ENCODE data around the gene IL17C. TPM values are rescaled to one million over a fixed set of nuclear protein-coding genes. Genes with fewer than 3 reads are reported as not detected.

Gene IL17C
- polyA plus RNA-seq, 1 donor from 2014 or later, result not detected

DNA sequence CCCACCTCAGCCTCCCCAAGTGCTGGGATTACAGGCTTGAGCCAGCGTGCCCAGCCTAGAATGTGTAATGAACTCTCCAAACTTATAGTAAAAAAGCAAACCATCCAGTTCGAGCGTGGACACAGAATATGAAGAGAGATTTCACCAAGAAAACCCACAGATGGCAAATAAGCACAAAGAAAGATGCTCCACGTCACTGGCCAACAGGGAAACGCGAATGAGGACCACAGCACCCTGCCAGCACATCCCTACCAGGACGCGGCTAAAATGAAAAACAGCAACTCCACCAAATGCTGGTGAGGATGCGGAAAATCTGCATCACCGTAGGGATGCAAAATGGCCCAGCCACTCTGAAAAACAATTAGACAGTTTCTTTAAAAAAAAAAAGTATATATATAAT, 23.1 kb downstream of the IL17C start:
- no peaks in the 10 kb centered on the region for H4K20me1 ChIP-seq (ENCODE audit: insufficient read depth)
- H3K4me2 ChIP-seq (ENCODE audit: low read length), result peak overlapping the region; percentile 27

DNA sequence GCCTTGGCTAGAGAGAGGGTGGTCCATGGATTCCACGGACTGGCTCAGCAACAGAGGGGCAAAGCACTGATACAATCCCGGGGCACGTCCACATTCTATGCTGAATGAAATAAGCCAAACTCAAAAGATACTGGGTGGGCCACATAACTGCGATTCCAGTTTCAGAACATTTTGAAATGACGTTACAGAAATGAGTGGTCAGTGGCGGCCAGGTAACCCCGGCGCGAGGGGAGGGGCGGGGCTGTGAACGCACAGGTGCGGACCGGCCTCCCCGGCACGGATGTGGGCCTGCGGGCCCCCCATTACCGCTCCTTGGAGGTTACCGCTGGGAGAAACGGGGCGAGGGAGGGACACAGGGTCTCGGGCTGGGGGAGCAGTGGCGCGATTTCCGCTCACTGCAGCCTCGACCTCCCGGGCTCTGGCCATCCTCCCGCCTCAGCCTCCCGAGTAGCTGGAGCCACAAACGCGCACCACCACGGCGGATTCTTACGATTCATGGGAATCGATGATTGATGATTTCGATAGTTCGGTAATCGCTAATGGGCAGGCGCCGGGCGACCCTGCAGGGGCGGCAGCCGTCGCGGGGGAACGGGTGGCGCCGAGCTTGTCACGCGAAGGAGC, 24.0 kb downstream of the IL17C start:
- Histone ChIP-seq H3K36me3 (ENCODE audit: insufficient read depth, low read length) (no peaks in the 10 kb centered on the region), H3K9me2 (ENCODE audit: insufficient read depth, low read length) (no peaks in the 10 kb centered on the region), H3K4me2 (ENCODE audit: low read length) (peak overlapping the region; percentile 27), H3K9ac (ENCODE audit: low read length) (peak overlapping the region; percentile 97), H3K9me3 (ENCODE audit: low read length) (no peaks in the 10 kb centered on the region), H4K20me1 (ENCODE audit: insufficient read depth) (no peaks in the 10 kb centered on the region), H3K27ac (ENCODE audit: low read length) (peak overlapping the region; percentile 94), H3F3A (ENCODE audit: insufficient read depth, low read length, poor library complexity, severe bottlenecking) (no peaks in the 10 kb centered on the region), H3K4me3 (ENCODE audit: low read length) (peak overlapping the region; percentile 94), H3K79me2 (replicated peaks; ENCODE audit: insufficient read depth, low read length) (peaks cover 28% of the 10 kb centered on the region), H3K27me3 (ENCODE audit: insufficient read depth, low read depth, low read length) (no peaks in the 10 kb centered on the region), H2AFZ (ENCODE audit: low read depth, low read length) (no peak overlapping the region)
- TF ChIP-seq, protein P1, sequence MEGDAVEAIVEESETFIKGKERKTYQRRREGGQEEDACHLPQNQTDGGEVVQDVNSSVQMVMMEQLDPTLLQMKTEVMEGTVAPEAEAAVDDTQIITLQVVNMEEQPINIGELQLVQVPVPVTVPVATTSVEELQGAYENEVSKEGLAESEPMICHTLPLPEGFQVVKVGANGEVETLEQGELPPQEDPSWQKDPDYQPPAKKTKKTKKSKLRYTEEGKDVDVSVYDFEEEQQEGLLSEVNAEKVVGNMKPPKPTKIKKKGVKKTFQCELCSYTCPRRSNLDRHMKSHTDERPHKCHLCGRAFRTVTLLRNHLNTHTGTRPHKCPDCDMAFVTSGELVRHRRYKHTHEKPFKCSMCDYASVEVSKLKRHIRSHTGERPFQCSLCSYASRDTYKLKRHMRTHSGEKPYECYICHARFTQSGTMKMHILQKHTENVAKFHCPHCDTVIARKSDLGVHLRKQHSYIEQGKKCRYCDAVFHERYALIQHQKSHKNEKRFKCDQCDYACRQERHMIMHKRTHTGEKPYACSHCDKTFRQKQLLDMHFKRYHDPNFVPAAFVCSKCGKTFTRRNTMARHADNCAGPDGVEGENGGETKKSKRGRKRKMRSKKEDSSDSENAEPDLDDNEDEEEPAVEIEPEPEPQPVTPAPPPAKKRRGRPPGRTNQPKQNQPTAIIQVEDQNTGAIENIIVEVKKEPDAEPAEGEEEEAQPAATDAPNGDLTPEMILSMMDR (IDR thresholded peaks at IDR 0.05; ENCODE audit: poor library complexity, severe bottlenecking), result no peak
- TF ChIP-seq TAF1 (IDR thresholded peaks at IDR 0.05; ENCODE audit: low read depth) (no peak), POLR2AphosphoS5 (IDR thresholded peaks at IDR 0.05) (no peak), SMC3 (conservative IDR thresholded peaks at IDR 0.05; ENCODE audit: poor library complexity) (no peak), RAD21 (conservative IDR thresholded peaks at IDR 0.05) (no peak), MXI1 (conservative IDR thresholded peaks at IDR 0.05; ENCODE audit: poor library complexity, severe bottlenecking) (no peak), EZH2 (IDR thresholded peaks at IDR 0.05; ENCODE audit: borderline replicate concordance, insufficient read depth, low read length, poor library complexity, severe bottlenecking) (no peak)
- TF ChIP-seq, protein P2, sequence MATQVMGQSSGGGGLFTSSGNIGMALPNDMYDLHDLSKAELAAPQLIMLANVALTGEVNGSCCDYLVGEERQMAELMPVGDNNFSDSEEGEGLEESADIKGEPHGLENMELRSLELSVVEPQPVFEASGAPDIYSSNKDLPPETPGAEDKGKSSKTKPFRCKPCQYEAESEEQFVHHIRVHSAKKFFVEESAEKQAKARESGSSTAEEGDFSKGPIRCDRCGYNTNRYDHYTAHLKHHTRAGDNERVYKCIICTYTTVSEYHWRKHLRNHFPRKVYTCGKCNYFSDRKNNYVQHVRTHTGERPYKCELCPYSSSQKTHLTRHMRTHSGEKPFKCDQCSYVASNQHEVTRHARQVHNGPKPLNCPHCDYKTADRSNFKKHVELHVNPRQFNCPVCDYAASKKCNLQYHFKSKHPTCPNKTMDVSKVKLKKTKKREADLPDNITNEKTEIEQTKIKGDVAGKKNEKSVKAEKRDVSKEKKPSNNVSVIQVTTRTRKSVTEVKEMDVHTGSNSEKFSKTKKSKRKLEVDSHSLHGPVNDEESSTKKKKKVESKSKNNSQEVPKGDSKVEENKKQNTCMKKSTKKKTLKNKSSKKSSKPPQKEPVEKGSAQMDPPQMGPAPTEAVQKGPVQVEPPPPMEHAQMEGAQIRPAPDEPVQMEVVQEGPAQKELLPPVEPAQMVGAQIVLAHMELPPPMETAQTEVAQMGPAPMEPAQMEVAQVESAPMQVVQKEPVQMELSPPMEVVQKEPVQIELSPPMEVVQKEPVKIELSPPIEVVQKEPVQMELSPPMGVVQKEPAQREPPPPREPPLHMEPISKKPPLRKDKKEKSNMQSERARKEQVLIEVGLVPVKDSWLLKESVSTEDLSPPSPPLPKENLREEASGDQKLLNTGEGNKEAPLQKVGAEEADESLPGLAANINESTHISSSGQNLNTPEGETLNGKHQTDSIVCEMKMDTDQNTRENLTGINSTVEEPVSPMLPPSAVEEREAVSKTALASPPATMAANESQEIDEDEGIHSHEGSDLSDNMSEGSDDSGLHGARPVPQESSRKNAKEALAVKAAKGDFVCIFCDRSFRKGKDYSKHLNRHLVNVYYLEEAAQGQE (IDR thresholded peaks at IDR 0.05; ENCODE audit: borderline replicate concordance), result peak; percentile 12

More for the DNA sequence above, 23.1 kb downstream of the IL17C start:
- peak overlapping the region; percentile 94 for H3K4me3 ChIP-seq (ENCODE audit: low read length)
- no peaks in the 10 kb centered on the region for H3K27me3 ChIP-seq (ENCODE audit: insufficient read depth, low read depth, low read length)
- H3K9me3 ChIP-seq (ENCODE audit: low read length), result no peaks in the 10 kb centered on the region
- H3K79me2 ChIP-seq (replicated peaks; ENCODE audit: insufficient read depth, low read length), result peaks cover 28% of the 10 kb centered on the region
- no peaks in the 10 kb centered on the region for H3K36me3 ChIP-seq (ENCODE audit: insufficient read depth, low read length)
- TF ChIP-seq RAD21 (conservative IDR thresholded peaks at IDR 0.05) (no peak), MXI1 (conservative IDR thresholded peaks at IDR 0.05; ENCODE audit: poor library complexity, severe bottlenecking) (no peak), POLR2AphosphoS5 (IDR thresholded peaks at IDR 0.05) (no peak), EP300 (conservative IDR thresholded peaks at IDR 0.05; ENCODE audit: poor library complexity, severe bottlenecking) (no peak), SMC3 (conservative IDR thresholded peaks at IDR 0.05; ENCODE audit: poor library complexity) (no peak), EZH2 (IDR thresholded peaks at IDR 0.05; ENCODE audit: borderline replicate concordance, insufficient read depth, low read length, poor library complexity, severe bottlenecking) (no peak), TAF1 (IDR thresholded peaks at IDR 0.05; ENCODE audit: low read depth) (no peak)
- TF ChIP-seq, protein P2 (IDR thresholded peaks at IDR 0.05; ENCODE audit: borderline replicate concordance), result no peak
- TF ChIP-seq, protein P1 (IDR thresholded peaks at IDR 0.05; ENCODE audit: poor library complexity, severe bottlenecking), result no peak
- H3K27ac ChIP-seq (ENCODE audit: low read length), result no peak overlapping the region
- H3F3A ChIP-seq (ENCODE audit: insufficient read depth, low read length, poor library complexity, severe bottlenecking), result no peaks in the 10 kb centered on the region
- no peak overlapping the region for H2AFZ ChIP-seq (ENCODE audit: low read depth, low read length)
- no peak overlapping the region for H3K9ac ChIP-seq (ENCODE audit: low read length)
- no peaks in the 10 kb centered on the region for H3K9me2 ChIP-seq (ENCODE audit: insufficient read depth, low read length)

Measured in neural cell (in vitro differentiated cells).